ENCODE data around the gene PCDH9. TPM values are rescaled to one million over a fixed set of nuclear protein-coding genes. Genes with fewer than 3 reads are reported as not detected.

PCDH9 gene
- total and polyA plus RNA-seq, 2 experiments from 2014 or later = 0.56 to 0.76 TPM

DNA sequence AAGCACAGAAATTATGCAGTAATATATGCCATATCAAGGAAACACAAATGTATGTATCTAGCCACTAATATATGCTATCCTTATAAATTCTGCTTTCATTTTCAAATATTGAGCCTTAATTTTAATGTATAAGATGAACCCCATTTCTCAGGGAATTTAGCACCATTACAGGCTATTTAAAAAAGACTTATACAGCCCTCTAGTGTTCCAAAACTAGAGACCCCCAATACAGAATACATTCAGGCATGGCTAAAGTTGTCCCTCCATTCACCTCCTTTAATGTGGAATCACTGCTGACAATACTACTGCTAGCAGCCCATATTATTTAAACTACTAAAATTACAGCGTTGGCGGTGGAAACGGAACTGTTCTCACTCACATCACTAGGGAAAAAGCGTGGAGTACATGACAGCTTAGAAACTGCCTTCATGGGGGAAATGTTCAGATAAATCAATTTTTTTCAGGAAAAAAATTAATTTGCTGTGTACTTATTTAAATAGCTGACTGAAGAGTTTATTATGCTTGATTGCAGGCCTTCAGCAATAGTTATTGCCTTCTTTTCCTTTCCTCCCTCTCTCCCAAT, 541.0 kb downstream of the PCDH9 start:
- no peak overlapping the region for H3K4me2 ChIP-seq (ENCODE audit: unreplicated experiment)
- in situ Hi-C loops (cut with MboI) = no loop called here

DNA sequence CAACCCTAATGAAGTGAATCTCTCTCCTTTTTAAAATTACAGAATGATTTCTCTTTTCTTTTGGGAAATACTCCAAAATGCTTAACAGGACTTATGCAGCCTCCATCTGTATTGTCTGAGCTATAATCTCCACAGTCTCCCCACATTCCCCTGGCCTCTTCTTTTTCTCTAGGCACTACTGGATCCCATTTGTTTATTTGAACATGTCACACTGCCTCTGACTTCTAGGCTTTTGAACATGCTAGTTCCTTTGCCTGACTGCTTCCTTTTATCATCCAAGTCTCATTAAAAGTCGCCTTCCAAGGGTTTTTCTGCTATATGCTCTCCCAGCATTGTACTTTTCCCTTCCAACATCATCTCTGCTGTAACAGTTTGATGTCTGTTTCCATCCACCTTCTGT, 548.7 kb downstream of the PCDH9 start:
- in situ Hi-C loops (cut with MboI) = no loop called here
- H3K27ac ChIP-seq = no peak overlapping the region
- H3K9ac ChIP-seq = no peak overlapping the region

More for the DNA sequence above, 541.0 kb downstream of the PCDH9 start:
- Histone ChIP-seq H3K27me3 (replicated peaks; ENCODE audit: insufficient read depth) (no peaks in the 10 kb centered on the region), H3K27ac (no peak overlapping the region), H3F3A (ENCODE audit: insufficient read depth) (no peaks in the 10 kb centered on the region), H4K20me1 (ENCODE audit: insufficient read depth) (no peaks in the 10 kb centered on the region), H3K79me2 (ENCODE audit: insufficient read depth) (no peaks in the 10 kb centered on the region), H3K36me3 (ENCODE audit: low read depth) (no peaks in the 10 kb centered on the region), H3K9me2 (ENCODE audit: insufficient read depth) (no peaks in the 10 kb centered on the region), H3K9ac (no peak overlapping the region), H3K4me1 (ENCODE audit: insufficient read depth) (no peaks in the 10 kb centered on the region), H3K4me3 (no peak overlapping the region), H2AFZ (no peak overlapping the region), H3K9me3 (ENCODE audit: low read depth) (no peaks in the 10 kb centered on the region)
- 40 to 44% methylated on average over 4 of the region's 4 CpGs for WGBS, 2 experiments (ENCODE audit: low coverage in 1 of 2, low lambda C conversion rate in 2 of 2, missing lambda C conversion rate in 2 of 2)
- TF ChIP-seq EZH2phosphoT487 (IDR thresholded peaks at IDR 0.05; ENCODE audit: insufficient read depth, low read depth) = no peak
- no peak for TF ChIP-seq EZH2 (IDR thresholded peaks at IDR 0.05; ENCODE audit: insufficient read depth, poor library complexity, severe bottlenecking)
- DNase-seq = no peak

DNA sequence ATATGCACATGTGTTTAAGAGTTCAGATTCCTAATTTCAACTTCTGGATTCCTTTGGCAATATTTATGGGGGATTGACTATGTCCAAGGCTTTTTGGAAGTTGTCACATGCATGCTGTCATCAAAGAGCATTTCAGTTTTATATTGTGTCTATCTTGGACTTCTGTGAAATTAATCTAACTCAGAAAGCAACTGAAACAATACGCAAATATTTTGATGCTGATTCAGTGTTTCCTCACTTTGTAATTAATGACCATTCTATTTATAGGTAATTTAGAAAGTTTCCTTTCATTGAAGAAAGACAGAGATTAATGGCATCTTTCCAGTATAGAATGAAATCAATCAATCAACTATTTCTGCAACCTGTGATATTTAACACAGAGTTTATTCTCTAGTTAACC, 550.1 kb downstream of the PCDH9 start:
- no peak overlapping the region for H3K4me3 ChIP-seq
- WGBS, 2 experiments (ENCODE audit: low coverage in 1 of 2, low lambda C conversion rate in 2 of 2, missing lambda C conversion rate in 2 of 2) = 4 to 7% methylated on average over 1 of the region's 1 CpG
- H3K9me3 ChIP-seq (ENCODE audit: low read depth) = no peaks in the 10 kb centered on the region
- H3K79me2 ChIP-seq (ENCODE audit: insufficient read depth) = no peaks in the 10 kb centered on the region
- no peaks in the 10 kb centered on the region for H3K4me1 ChIP-seq (ENCODE audit: insufficient read depth)
- no peaks in the 10 kb centered on the region for H3F3A ChIP-seq (ENCODE audit: insufficient read depth)
- H4K20me1 ChIP-seq (ENCODE audit: insufficient read depth) = no peaks in the 10 kb centered on the region
- H2AFZ ChIP-seq = no peak overlapping the region
- no peak overlapping the region for H3K4me2 ChIP-seq (ENCODE audit: unreplicated experiment)
- in situ Hi-C loops (cut with MboI) = no loop called here
- H3K9ac ChIP-seq = no peak overlapping the region
- TF ChIP-seq EZH2 (IDR thresholded peaks at IDR 0.05; ENCODE audit: insufficient read depth, poor library complexity, severe bottlenecking) (no peak), EZH2phosphoT487 (IDR thresholded peaks at IDR 0.05; ENCODE audit: insufficient read depth, low read depth) (no peak)
- no peaks in the 10 kb centered on the region for H3K27me3 ChIP-seq (replicated peaks; ENCODE audit: insufficient read depth)
- DNase-seq = no peak
- H3K36me3 ChIP-seq (ENCODE audit: low read depth) = no peaks in the 10 kb centered on the region
- no peaks in the 10 kb centered on the region for H3K9me2 ChIP-seq (ENCODE audit: insufficient read depth)
- no peak overlapping the region for H3K27ac ChIP-seq

More for the DNA sequence above, 548.7 kb downstream of the PCDH9 start:
- no peaks in the 10 kb centered on the region for H3F3A ChIP-seq (ENCODE audit: insufficient read depth)
- H3K4me1 ChIP-seq (ENCODE audit: insufficient read depth) = no peaks in the 10 kb centered on the region
- no peak overlapping the region for H3K4me3 ChIP-seq
- H3K79me2 ChIP-seq (ENCODE audit: insufficient read depth) = no peaks in the 10 kb centered on the region
- WGBS, 2 experiments (ENCODE audit: low coverage in 1 of 2, low lambda C conversion rate in 2 of 2, missing lambda C conversion rate in 2 of 2) = 3 to 5% methylated on average over 1 of the region's 1 CpG
- no peak overlapping the region for H2AFZ ChIP-seq
- H4K20me1 ChIP-seq (ENCODE audit: insufficient read depth) = no peaks in the 10 kb centered on the region
- H3K27me3 ChIP-seq (replicated peaks; ENCODE audit: insufficient read depth) = no peaks in the 10 kb centered on the region
- H3K36me3 ChIP-seq (ENCODE audit: low read depth) = no peaks in the 10 kb centered on the region
- H3K9me2 ChIP-seq (ENCODE audit: insufficient read depth) = no peaks in the 10 kb centered on the region
- TF ChIP-seq EZH2 (IDR thresholded peaks at IDR 0.05; ENCODE audit: insufficient read depth, poor library complexity, severe bottlenecking) = no peak
- no peak for TF ChIP-seq EZH2phosphoT487 (IDR thresholded peaks at IDR 0.05; ENCODE audit: insufficient read depth, low read depth)
- DNase-seq = no peak
- H3K9me3 ChIP-seq (ENCODE audit: low read depth) = no peaks in the 10 kb centered on the region
- no peak overlapping the region for H3K4me2 ChIP-seq (ENCODE audit: unreplicated experiment)

DNA sequence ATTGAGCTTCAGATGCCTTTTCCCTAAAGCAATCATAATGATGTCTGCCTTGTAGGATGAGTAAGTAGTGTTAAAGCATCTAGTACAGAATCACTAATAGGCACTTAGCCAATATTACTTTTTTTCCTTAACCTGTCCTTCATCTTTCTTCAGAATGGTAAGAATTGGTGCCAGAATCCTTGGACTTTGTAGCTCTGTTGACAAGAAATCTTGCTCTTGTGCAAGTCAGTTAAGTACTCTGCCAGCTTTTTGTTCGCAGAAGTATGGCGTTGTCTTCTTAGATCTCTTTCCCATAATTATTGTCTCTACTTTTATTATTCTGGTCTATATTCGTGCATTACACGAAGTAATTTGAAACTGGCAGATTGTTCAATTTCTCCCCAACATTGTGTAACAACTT, 554.5 kb downstream of the PCDH9 start:
- H3F3A ChIP-seq (ENCODE audit: insufficient read depth) = no peaks in the 10 kb centered on the region
- no peaks in the 10 kb centered on the region for H3K27me3 ChIP-seq (replicated peaks; ENCODE audit: insufficient read depth)
- H3K79me2 ChIP-seq (ENCODE audit: insufficient read depth) = no peaks in the 10 kb centered on the region
- no peak for DNase-seq
- no peaks in the 10 kb centered on the region for H3K4me1 ChIP-seq (ENCODE audit: insufficient read depth)
- no peaks in the 10 kb centered on the region for H3K9me2 ChIP-seq (ENCODE audit: insufficient read depth)
- H3K4me2 ChIP-seq (ENCODE audit: unreplicated experiment) = no peak overlapping the region
- no peak overlapping the region for H3K27ac ChIP-seq
- TF ChIP-seq EZH2 (IDR thresholded peaks at IDR 0.05; ENCODE audit: insufficient read depth, poor library complexity, severe bottlenecking) (no peak), EZH2phosphoT487 (IDR thresholded peaks at IDR 0.05; ENCODE audit: insufficient read depth, low read depth) (no peak)
- 5 to 6% methylated on average over 4 of the region's 4 CpGs for WGBS, 2 experiments (ENCODE audit: low coverage in 1 of 2, low lambda C conversion rate in 2 of 2, missing lambda C conversion rate in 2 of 2)
- H2AFZ ChIP-seq = no peak overlapping the region
- H3K36me3 ChIP-seq (ENCODE audit: low read depth) = no peaks in the 10 kb centered on the region
- H3K4me3 ChIP-seq = no peak overlapping the region
- H3K9me3 ChIP-seq (ENCODE audit: low read depth) = no peaks in the 10 kb centered on the region
- H3K9ac ChIP-seq = no peak overlapping the region
- no peaks in the 10 kb centered on the region for H4K20me1 ChIP-seq (ENCODE audit: insufficient read depth)
- in situ Hi-C loops (cut with MboI) = no loop called here

DNA sequence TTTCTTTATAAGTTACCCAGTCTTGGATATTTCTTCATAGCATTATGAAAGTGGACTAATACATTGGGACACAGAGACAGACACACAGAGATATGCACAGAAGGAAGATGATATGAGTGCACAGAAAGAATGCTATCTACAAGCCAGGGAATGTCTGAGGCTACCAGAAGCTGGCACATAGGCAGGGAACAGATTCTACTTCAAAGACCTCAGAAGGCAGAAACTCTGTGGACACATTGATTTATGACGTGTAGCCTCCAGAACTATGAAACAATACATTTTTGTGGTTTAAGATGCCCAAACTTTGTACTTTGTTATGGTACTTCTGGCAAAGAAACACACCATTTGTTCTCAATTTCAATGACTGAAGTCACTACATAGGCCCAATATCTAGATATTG, 556.7 kb downstream of the PCDH9 start:
- no peaks in the 10 kb centered on the region for H3K36me3 ChIP-seq (ENCODE audit: low read depth)
- H2AFZ ChIP-seq = no peak overlapping the region
- H3K9me3 ChIP-seq (ENCODE audit: low read depth) = no peaks in the 10 kb centered on the region
- H3K79me2 ChIP-seq (ENCODE audit: insufficient read depth) = no peaks in the 10 kb centered on the region
- H3K27ac ChIP-seq = no peak overlapping the region
- H3K4me1 ChIP-seq (ENCODE audit: insufficient read depth) = no peaks in the 10 kb centered on the region
- TF ChIP-seq EZH2phosphoT487 (IDR thresholded peaks at IDR 0.05; ENCODE audit: insufficient read depth, low read depth) = no peak
- in situ Hi-C loops (cut with MboI) = no loop called here
- H3K9me2 ChIP-seq (ENCODE audit: insufficient read depth) = no peaks in the 10 kb centered on the region
- H4K20me1 ChIP-seq (ENCODE audit: insufficient read depth) = no peaks in the 10 kb centered on the region
- no peak overlapping the region for H3K4me2 ChIP-seq (ENCODE audit: unreplicated experiment)
- WGBS, 2 experiments (ENCODE audit: low coverage in 1 of 2, low lambda C conversion rate in 2 of 2, missing lambda C conversion rate in 2 of 2) = 0% methylated on average over 1 of the region's 1 CpG
- H3K4me3 ChIP-seq = no peak overlapping the region
- no peaks in the 10 kb centered on the region for H3F3A ChIP-seq (ENCODE audit: insufficient read depth)
- no peaks in the 10 kb centered on the region for H3K27me3 ChIP-seq (replicated peaks; ENCODE audit: insufficient read depth)
- peak; percentile 1 for DNase-seq
- no peak overlapping the region for H3K9ac ChIP-seq
